Mesendoderm (in vitro differentiated cells): ENCODE measurements around the gene TSSC4.

ENCODE experiments used
- DNase-seq: peaks from one replicate; pipeline ENCODE4 v3.0.0; 2013
- H2AK5ac ChIP-seq: 2 replicates; pipeline ENCODE4 v1.6.1; 2013; ENCODE audit warnings: low read length, inconsistent platforms
- H2BK120ac ChIP-seq: 2 replicates; pipeline ENCODE4 v1.6.1; 2013; ENCODE audit warnings: low read depth, mild to moderate bottlenecking, low read length, moderate library complexity, mixed read lengths
- H2BK15ac ChIP-seq: replicated peaks from 2 replicates; pipeline ENCODE4 v1.6.1; 2013; ENCODE audit warnings: low read depth, mild to moderate bottlenecking, moderate library complexity
- H2BK5ac ChIP-seq: 2 replicates; pipeline ENCODE4 v1.6.1; 2013; ENCODE audit warnings: low read length, inconsistent platforms
- H3K18ac ChIP-seq: 2 replicates; pipeline ENCODE4 v1.6.1; 2013; ENCODE audit warnings: mild to moderate bottlenecking, low read length, mixed read lengths
- H3K23ac ChIP-seq: one replicate; pipeline ENCODE4 v1.6.1; 2013; ENCODE audit warnings: low read length
- H3K27ac ChIP-seq: 2 replicates; pipeline ENCODE4 v1.5.1; 2013; ENCODE audit warnings: low read depth, mild to moderate bottlenecking, inconsistent platforms, low read length, moderate library complexity
- H3K27me3 ChIP-seq: 2 replicates; pipeline ENCODE4 v1.6.1; 2013; ENCODE audit warnings: low read length, control low read depth, mild to moderate bottlenecking, inconsistent platforms; ENCODE audit not compliant: insufficient read depth, poor library complexity
- H3K36me3 ChIP-seq: 2 replicates; pipeline ENCODE4 v1.6.1; 2013; ENCODE audit warnings: low read length, inconsistent platforms; ENCODE audit not compliant: control insufficient read depth, insufficient read depth
- H3K4ac ChIP-seq: one replicate; pipeline ENCODE4 v1.6.1; 2013; ENCODE audit warnings: low read depth, mild to moderate bottlenecking, low read length, moderate library complexity
- H3K4me1 ChIP-seq: 2 replicates; pipeline ENCODE4 v1.6.1; 2013; ENCODE audit warnings: low read depth, low read length, inconsistent platforms; ENCODE audit not compliant: control insufficient read depth
- H3K4me2 ChIP-seq: 2 replicates; pipeline ENCODE4 v1.6.1; 2013; ENCODE audit warnings: low read length
- H3K4me3 ChIP-seq: 2 replicates; pipeline ENCODE4 v1.5.1; 2013; ENCODE audit warnings: mild to moderate bottlenecking, low read length
- H3K56ac ChIP-seq: one replicate; pipeline ENCODE4 v1.6.1; 2013; ENCODE audit warnings: low read length
- H3K79me1 ChIP-seq: 2 replicates; pipeline ENCODE4 v1.6.1; 2013; ENCODE audit warnings: low read length, inconsistent platforms
- H3K79me2 ChIP-seq: 2 replicates; pipeline ENCODE4 v1.6.1; 2013; ENCODE audit warnings: mild to moderate bottlenecking, low read length; ENCODE audit not compliant: control insufficient read depth, insufficient read depth
- H3K9ac ChIP-seq: 2 replicates; pipeline ENCODE4 v1.6.1; 2013; ENCODE audit warnings: low read length, inconsistent platforms
- H4K5ac ChIP-seq: one replicate; pipeline ENCODE4 v1.6.1; 2013; ENCODE audit warnings: low read length
- H4K8ac ChIP-seq: one replicate; pipeline ENCODE4 v1.6.1; 2013; ENCODE audit warnings: low read depth, mild to moderate bottlenecking, control low read depth, low read length, moderate library complexity
- WGBS: extraction: QIAGEN DNeasy Blood & Tissue Kit; methylation state at CpG from one replicate; pipeline ENCODE4 v1.1.7; 2013; ENCODE audit warnings: low lambda C conversion rate, missing lambda C conversion rate; ENCODE audit not compliant: insufficient coverage; ENCODE audit errors: extremely low coverage; 5-methylcytosine and 5-hydroxymethylcytosine counted together

TSSC4 gene

GRCh38 chr11:2446590-2447252 is 46.2 kb downstream of the TSSC4 start:
- no peak for DNase-seq
- Histone ChIP-seq H2BK5ac (no peak overlapping the region), H3K9ac (no peak overlapping the region), H2BK15ac (no peak overlapping the region), H3K36me3 (no peaks in the 10 kb centered on the region), H3K56ac (no peak overlapping the region), H4K8ac (no peak overlapping the region), H2AK5ac (no peak overlapping the region), H2BK120ac (no peak overlapping the region), H3K18ac (no peak overlapping the region), H3K23ac (no peak overlapping the region), H3K79me1 (no peaks in the 10 kb centered on the region), H4K5ac (no peak overlapping the region), H3K79me2 (no peaks in the 10 kb centered on the region), H3K4me1 (no peaks in the 10 kb centered on the region), H3K4ac (no peak overlapping the region), H3K27ac (no peak overlapping the region), H3K27me3 (peaks cover 17% of the 10 kb centered on the region), H3K4me2 (no peak overlapping the region), H3K4me3 (no peak overlapping the region)
- WGBS: no CpG with 5 or more reads among the region's 15 CpGs

GRCh38 chr11:2447253-2447950 is 46.9 kb downstream of the TSSC4 start:
- no CpG with 5 or more reads among the region's 12 CpGs for WGBS
- Histone ChIP-seq H3K4me3 (no peak overlapping the region), H3K79me2 (no peaks in the 10 kb centered on the region), H3K36me3 (no peaks in the 10 kb centered on the region), H4K5ac (no peak overlapping the region), H3K9ac (no peak overlapping the region), H2BK5ac (no peak overlapping the region), H4K8ac (no peak overlapping the region), H3K56ac (no peak overlapping the region), H3K23ac (no peak overlapping the region), H2BK120ac (no peak overlapping the region), H3K79me1 (no peaks in the 10 kb centered on the region), H3K4ac (no peak overlapping the region), H3K18ac (no peak overlapping the region), H3K4me2 (no peak overlapping the region), H2BK15ac (no peak overlapping the region), H3K4me1 (no peaks in the 10 kb centered on the region), H3K27ac (no peak overlapping the region), H3K27me3 (peaks cover 17% of the 10 kb centered on the region), H2AK5ac (no peak overlapping the region)
- DNase-seq: no peak

GRCh38 chr11:2447951-2448650 is 47.6 kb downstream of the TSSC4 start:
- Histone ChIP-seq H3K23ac (no peak overlapping the region), H2AK5ac (no peak overlapping the region), H3K79me2 (no peaks in the 10 kb centered on the region), H3K4me2 (no peak overlapping the region), H2BK120ac (no peak overlapping the region), H3K27me3 (peaks cover 17% of the 10 kb centered on the region), H4K5ac (no peak overlapping the region), H3K18ac (no peak overlapping the region), H3K4me3 (no peak overlapping the region), H3K4me1 (no peaks in the 10 kb centered on the region), H3K27ac (no peak overlapping the region), H3K9ac (no peak overlapping the region), H3K56ac (no peak overlapping the region), H4K8ac (no peak overlapping the region), H3K79me1 (no peaks in the 10 kb centered on the region), H3K36me3 (no peaks in the 10 kb centered on the region), H3K4ac (no peak overlapping the region), H2BK15ac (no peak overlapping the region), H2BK5ac (no peak overlapping the region)
- WGBS: no CpG with 5 or more reads among the region's 10 CpGs
- DNase-seq: no peak

GRCh38 chr11:2448661-2449547 is 48.4 kb downstream of the TSSC4 start:
- Histone ChIP-seq H4K8ac (no peak overlapping the region), H3K27me3 (peaks cover 17% of the 10 kb centered on the region)

GRCh38 chr11:2449548-2450320 is 49.2 kb downstream of the TSSC4 start:
- H3K9ac ChIP-seq: no peak overlapping the region
- no peak overlapping the region for H2BK120ac ChIP-seq
- no peaks in the 10 kb centered on the region for H3K79me1 ChIP-seq
- H3K23ac ChIP-seq: no peak overlapping the region
- DNase-seq: no peak
- peaks cover 17% of the 10 kb centered on the region for H3K27me3 ChIP-seq
- no peak overlapping the region for H3K18ac ChIP-seq
- no peaks in the 10 kb centered on the region for H3K79me2 ChIP-seq
- H4K5ac ChIP-seq: no peak overlapping the region
- H3K4ac ChIP-seq: no peak overlapping the region
- no peak overlapping the region for H4K8ac ChIP-seq
- no peak overlapping the region for H2AK5ac ChIP-seq
- no peaks in the 10 kb centered on the region for H3K4me1 ChIP-seq
- no CpG with 5 or more reads among the region's 26 CpGs for WGBS
- no peak overlapping the region for H3K4me2 ChIP-seq
- H3K27ac ChIP-seq: no peak overlapping the region
- no peak overlapping the region for H2BK5ac ChIP-seq
- no peak overlapping the region for H3K4me3 ChIP-seq
- H3K36me3 ChIP-seq: no peaks in the 10 kb centered on the region
- no peak overlapping the region for H2BK15ac ChIP-seq
- no peak overlapping the region for H3K56ac ChIP-seq

More at GRCh38 chr11:2448661-2449547, 48.4 kb downstream of the TSSC4 start:
- Histone ChIP-seq H3K4me3 (no peak overlapping the region), H3K23ac (no peak overlapping the region), H2BK120ac (no peak overlapping the region), H3K18ac (no peak overlapping the region), H3K27ac (no peak overlapping the region), H2BK5ac (no peak overlapping the region), H3K79me2 (no peaks in the 10 kb centered on the region), H2AK5ac (no peak overlapping the region), H2BK15ac (no peak overlapping the region), H3K9ac (no peak overlapping the region), H3K4me2 (no peak overlapping the region), H3K36me3 (no peaks in the 10 kb centered on the region), H3K4ac (no peak overlapping the region), H3K4me1 (no peaks in the 10 kb centered on the region), H4K5ac (no peak overlapping the region), H3K56ac (no peak overlapping the region), H3K79me1 (no peaks in the 10 kb centered on the region)
- WGBS: no CpG with 5 or more reads among the region's 21 CpGs
- DNase-seq: no peak
